Measurements from ENCODE around the gene F13A1. TPM values are rescaled to one million over a fixed set of nuclear protein-coding genes. Genes with fewer than 3 reads are reported as not detected.

Gene F13A1
- total and polyA plus RNA-seq, 2 of the 13 experiments (the other 11 are each of a cell fraction or from before 2014, with no cell fraction given) = not detected

DNA sequence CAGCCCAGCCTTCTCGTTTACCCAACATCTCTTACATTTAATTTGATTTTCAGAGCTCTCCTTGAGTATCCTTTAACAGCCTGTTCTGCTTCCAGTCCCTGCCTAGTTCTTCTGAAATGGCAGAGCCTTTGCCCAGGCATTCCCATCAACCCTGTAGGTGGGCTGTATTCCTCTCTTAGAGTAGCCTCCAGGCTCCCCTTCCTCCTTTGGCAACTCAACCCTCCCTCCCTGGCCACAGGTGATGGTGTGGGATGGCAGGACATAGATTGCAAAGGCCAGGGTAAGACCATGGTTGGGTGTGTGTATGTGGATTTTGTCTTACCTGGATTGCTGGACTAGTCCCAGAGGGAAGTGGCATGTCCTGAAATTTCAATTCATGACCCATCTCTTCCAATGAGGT lies 125.4 kb downstream of the F13A1 start:
- ATAC-seq (no peak), DNase-seq (ENCODE audit: low spot score) (no peak), FAIRE-seq (no peak)
- no peaks in the 10 kb centered on the region for H4K20me1 ChIP-seq (ENCODE audit: insufficient read depth, low read length)
- ChIA-PET POLR2A (no interaction called here), CTCF (ENCODE audit: low intra/inter-chr PET ratio, low total read pairs) (no interaction called here)
- no peak overlapping the region for H2AFZ ChIP-seq (ENCODE audit: low read length)
- TF ChIP-seq FIP1L1 (IDR thresholded peaks at IDR 0.05; ENCODE audit: borderline replicate concordance, insufficient read depth, low read depth, low read length) = no peak
- TF ChIP-seq, protein P1, sequence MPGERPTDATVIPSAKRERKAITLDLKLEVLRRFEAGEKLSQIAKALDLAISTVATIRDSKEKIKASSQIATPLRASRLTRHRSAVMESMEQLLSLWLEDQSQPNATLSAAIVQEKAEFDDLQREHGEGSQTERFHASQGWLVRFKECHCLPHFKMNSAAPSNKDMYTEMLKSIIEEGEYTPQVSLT (CRISPR knock-in tag; IDR thresholded peaks at IDR 0.05; ENCODE audit: borderline replicate concordance, low read depth) = no peak
- intact Hi-C loops (cut with micrococcal nuclease; ENCODE audit: unreplicated experiment) (no loop called here), in situ Hi-C loops (cut with HindIII; ENCODE audit: extremely low pct_ligation_motif_present, low pct_unique_long_range_greater_than_20kb) (no loop called here)
- no peak overlapping the region for H3K9ac ChIP-seq (ENCODE audit: insufficient read depth, low read depth, low read length)
- H3K79me2 ChIP-seq (ENCODE audit: insufficient read depth, low read length) = no peaks in the 10 kb centered on the region
- WGBS (ENCODE audit: low lambda C conversion rate) = 0% methylated on average over 1 of the region's 1 CpG
- no peaks in the 10 kb centered on the region for H3K36me3 ChIP-seq (replicated peaks in 1 of 2; ENCODE audit: control insufficient read depth in 1 of 2, insufficient read depth in 2 of 2, low read length in 2 of 2)
- no peaks in the 10 kb centered on the region for H3K27me3 ChIP-seq (ENCODE audit: control insufficient read depth in 1 of 2, insufficient read depth in 2 of 2, low read length in 2 of 2)
- no peak overlapping the region for H3K27ac ChIP-seq (ENCODE audit: extremely low read length, insufficient read depth, low read length)
- no TSS peak for BruUV-seq (replicated peaks)
- no peaks in the 10 kb centered on the region for H3K9me3 ChIP-seq (ENCODE audit: low read length)
- H3K4me2 ChIP-seq (ENCODE audit: low read depth, low read length) = no peak overlapping the region
- no peaks in the 10 kb centered on the region for H3K4me1 ChIP-seq (ENCODE audit: insufficient read depth, low read length)
- H3K4me3 ChIP-seq (replicated peaks in 1 of 3; ENCODE audit: insufficient read depth in 1 of 3, low read depth in 2 of 3, low read length in 3 of 3) = no peak overlapping the region

DNA sequence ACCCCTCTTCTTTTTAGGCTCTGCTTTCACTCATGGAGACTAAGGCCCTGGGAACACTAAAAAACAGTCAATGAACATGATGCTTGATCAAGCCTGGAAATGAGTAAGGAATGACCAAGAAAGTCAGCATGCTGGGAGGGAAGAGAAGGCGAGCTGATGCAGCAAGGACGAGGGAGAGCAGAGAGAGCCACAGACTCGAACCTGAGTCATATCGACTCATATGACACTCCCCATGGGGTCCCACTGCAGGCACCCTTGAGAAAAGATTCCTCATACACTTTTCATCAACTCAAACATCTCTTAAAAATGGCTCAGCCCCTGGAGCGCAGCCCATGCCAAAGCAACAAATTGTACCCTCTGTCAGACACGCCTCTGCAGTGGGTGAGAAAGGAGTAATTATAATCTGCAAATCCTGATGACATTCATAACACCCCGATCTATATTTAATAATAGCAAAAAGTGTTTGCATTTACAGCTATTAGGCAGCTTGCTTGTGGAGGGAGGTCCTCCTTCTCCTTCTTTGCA lies 127.2 kb downstream of the F13A1 start:
- Histone ChIP-seq H3K4me3 (replicated peaks in 1 of 3; ENCODE audit: insufficient read depth in 1 of 3, low read depth in 2 of 3, low read length in 3 of 3) (no peak overlapping the region), H3K9ac (ENCODE audit: insufficient read depth, low read depth, low read length) (no peak overlapping the region), H3K27me3 (ENCODE audit: control insufficient read depth in 1 of 2, insufficient read depth in 2 of 2, low read length in 2 of 2) (no peaks in the 10 kb centered on the region), H3K36me3 (replicated peaks in 1 of 2; ENCODE audit: control insufficient read depth in 1 of 2, insufficient read depth in 2 of 2, low read length in 2 of 2) (no peaks in the 10 kb centered on the region), H2AFZ (ENCODE audit: low read length) (no peak overlapping the region), H3K27ac (ENCODE audit: extremely low read length, insufficient read depth, low read length) (no peak overlapping the region), H3K9me3 (ENCODE audit: low read length) (no peaks in the 10 kb centered on the region), H4K20me1 (ENCODE audit: insufficient read depth, low read length) (no peaks in the 10 kb centered on the region), H3K79me2 (ENCODE audit: insufficient read depth, low read length) (no peaks in the 10 kb centered on the region), H3K4me2 (ENCODE audit: low read depth, low read length) (no peak overlapping the region), H3K4me1 (ENCODE audit: insufficient read depth, low read length) (no peaks in the 10 kb centered on the region)
- ChIA-PET CTCF (ENCODE audit: low intra/inter-chr PET ratio, low total read pairs) (no interaction called here), POLR2A (no interaction called here)
- no peak for DNase-seq (ENCODE audit: low spot score)
- no peak for FAIRE-seq
- in situ Hi-C loops (cut with HindIII; ENCODE audit: extremely low pct_ligation_motif_present, low pct_unique_long_range_greater_than_20kb) (no loop called here), intact Hi-C loops (cut with micrococcal nuclease; ENCODE audit: unreplicated experiment) (no loop called here)
- ATAC-seq = no peak
- BruUV-seq (replicated peaks) = no TSS peak
- WGBS (ENCODE audit: low lambda C conversion rate) = 0% methylated on average over 7 of the region's 7 CpGs
- TF ChIP-seq, protein P2, sequence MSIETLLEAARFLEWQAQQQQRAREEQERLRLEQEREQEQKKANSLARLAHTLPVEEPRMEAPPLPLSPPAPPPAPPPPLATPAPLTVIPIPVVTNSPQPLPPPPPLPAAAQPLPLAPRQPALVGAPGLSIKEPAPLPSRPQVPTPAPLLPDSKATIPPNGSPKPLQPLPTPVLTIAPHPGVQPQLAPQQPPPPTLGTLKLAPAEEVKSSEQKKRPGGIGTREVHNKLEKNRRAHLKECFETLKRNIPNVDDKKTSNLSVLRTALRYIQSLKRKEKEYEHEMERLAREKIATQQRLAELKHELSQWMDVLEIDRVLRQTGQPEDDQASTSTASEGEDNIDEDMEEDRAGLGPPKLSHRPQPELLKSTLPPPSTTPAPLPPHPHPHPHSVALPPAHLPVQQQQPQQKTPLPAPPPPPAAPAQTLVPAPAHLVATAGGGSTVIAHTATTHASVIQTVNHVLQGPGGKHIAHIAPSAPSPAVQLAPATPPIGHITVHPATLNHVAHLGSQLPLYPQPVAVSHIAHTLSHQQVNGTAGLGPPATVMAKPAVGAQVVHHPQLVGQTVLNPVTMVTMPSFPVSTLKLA (IDR thresholded peaks at IDR 0.05) = no peak
- TF ChIP-seq, protein P3, sequence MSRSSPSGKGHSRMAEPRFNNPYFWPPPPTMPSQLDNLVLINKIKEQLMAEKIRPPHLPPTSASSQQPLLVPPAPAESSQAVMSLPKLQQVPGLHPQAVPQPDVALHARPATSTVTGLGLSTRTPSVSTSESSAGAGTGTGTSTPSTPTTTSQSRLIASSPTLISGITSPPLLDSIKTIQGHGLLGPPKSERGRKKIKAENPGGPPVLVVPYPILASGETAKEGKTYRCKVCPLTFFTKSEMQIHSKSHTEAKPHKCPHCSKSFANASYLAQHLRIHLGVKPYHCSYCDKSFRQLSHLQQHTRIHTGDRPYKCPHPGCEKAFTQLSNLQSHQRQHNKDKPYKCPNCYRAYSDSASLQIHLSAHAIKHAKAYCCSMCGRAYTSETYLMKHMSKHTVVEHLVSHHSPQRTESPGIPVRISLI (CRISPR knock-in tag; IDR thresholded peaks at IDR 0.05; ENCODE audit: borderline replicate concordance) = no peak
- TF ChIP-seq, protein P4, sequence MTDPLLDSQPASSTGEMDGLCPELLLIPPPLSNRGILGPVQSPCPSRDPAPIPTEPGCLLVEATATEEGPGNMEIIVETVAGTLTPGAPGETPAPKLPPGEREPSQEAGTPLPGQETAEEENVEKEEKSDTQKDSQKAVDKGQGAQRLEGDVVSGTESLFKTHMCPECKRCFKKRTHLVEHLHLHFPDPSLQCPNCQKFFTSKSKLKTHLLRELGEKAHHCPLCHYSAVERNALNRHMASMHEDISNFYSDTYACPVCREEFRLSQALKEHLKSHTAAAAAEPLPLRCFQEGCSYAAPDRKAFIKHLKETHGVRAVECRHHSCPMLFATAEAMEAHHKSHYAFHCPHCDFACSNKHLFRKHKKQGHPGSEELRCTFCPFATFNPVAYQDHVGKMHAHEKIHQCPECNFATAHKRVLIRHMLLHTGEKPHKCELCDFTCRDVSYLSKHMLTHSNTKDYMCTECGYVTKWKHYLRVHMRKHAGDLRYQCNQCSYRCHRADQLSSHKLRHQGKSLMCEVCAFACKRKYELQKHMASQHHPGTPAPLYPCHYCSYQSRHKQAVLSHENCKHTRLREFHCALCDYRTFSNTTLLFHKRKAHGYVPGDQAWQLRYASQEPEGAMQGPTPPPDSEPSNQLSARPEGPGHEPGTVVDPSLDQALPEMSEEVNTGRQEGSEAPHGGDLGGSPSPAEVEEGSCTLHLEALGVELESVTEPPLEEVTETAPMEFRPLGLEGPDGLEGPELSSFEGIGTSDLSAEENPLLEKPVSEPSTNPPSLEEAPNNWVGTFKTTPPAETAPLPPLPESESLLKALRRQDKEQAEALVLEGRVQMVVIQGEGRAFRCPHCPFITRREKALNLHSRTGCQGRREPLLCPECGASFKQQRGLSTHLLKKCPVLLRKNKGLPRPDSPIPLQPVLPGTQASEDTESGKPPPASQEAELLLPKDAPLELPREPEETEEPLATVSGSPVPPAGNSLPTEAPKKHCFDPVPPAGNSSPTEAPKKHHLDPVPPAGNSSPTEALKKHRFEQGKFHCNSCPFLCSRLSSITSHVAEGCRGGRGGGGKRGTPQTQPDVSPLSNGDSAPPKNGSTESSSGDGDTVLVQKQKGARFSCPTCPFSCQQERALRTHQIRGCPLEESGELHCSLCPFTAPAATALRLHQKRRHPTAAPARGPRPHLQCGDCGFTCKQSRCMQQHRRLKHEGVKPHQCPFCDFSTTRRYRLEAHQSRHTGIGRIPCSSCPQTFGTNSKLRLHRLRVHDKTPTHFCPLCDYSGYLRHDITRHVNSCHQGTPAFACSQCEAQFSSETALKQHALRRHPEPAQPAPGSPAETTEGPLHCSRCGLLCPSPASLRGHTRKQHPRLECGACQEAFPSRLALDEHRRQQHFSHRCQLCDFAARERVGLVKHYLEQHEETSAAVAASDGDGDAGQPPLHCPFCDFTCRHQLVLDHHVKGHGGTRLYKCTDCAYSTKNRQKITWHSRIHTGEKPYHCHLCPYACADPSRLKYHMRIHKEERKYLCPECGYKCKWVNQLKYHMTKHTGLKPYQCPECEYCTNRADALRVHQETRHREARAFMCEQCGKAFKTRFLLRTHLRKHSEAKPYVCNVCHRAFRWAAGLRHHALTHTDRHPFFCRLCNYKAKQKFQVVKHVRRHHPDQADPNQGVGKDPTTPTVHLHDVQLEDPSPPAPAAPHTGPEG (CRISPR knock-in tag; IDR thresholded peaks at IDR 0.05) = no peak
- TF ChIP-seq ZMYM2 (CRISPR knock-in tag; IDR thresholded peaks at IDR 0.05) = no peak
- TF ChIP-seq SAFB2 (CRISPR knock-in tag; IDR thresholded peaks at IDR 0.05; ENCODE audit: borderline replicate concordance, low read depth) = no peak
- no peak for TF ChIP-seq ZNF746 (CRISPR knock-in tag; IDR thresholded peaks at IDR 0.05)
- TF ChIP-seq NFYB (CRISPR knock-in tag; IDR thresholded peaks at IDR 0.05) = no peak

All from HepG2 (cell line).